Femur (tissue), 1 donor: ENCODE data around the gene TBCEL.
A peak's percentile ranks its signal among the peaks of the same experiment; 100 is the strongest.
"Not testable (repeated sequence)": the region's sequence is repeated elsewhere in the genome, so short reads cannot be mapped to it uniquely, and the experiment has no call there.

Source experiments
- DNase-seq: peaks from one replicate; pipeline ENCODE4 v3.0.0-alpha.2; 2017

Gene TBCEL, protein sequence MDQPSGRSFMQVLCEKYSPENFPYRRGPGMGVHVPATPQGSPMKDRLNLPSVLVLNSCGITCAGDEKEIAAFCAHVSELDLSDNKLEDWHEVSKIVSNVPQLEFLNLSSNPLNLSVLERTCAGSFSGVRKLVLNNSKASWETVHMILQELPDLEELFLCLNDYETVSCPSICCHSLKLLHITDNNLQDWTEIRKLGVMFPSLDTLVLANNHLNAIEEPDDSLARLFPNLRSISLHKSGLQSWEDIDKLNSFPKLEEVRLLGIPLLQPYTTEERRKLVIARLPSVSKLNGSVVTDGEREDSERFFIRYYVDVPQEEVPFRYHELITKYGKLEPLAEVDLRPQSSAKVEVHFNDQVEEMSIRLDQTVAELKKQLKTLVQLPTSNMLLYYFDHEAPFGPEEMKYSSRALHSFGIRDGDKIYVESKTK

GRCh38 chr11:121023848-121024751 lies at the start of gene TBCEL:
TBCEL (plus strand) TSS chr11:121024102; CDS start chr11:121045691, 21,589 bp downstream.
- DNase-seq = peak; percentile 93

DNA sequence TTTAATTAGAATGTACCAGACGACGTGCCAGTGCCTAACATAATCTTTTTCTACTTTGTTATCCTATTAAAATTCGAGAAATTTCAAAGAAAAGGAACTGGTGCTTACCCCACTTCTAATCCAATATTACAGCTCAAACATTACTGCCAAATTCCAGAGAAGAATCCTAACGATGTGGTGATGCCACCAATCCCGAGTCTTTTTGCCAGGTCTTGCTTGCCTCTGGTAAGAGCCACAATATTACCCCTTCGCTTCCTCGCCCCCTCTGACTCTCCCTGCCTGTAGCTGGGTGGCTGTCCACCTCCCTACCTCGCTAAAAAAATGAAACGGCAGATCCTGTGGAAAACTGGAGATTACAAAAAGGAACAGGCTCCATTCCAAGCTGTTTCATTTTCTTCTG lies 49.4 kb upstream of the TBCEL start:
- DNase-seq = no peak

GRCh38 chr11:120974965-120975364 lies 48.9 kb upstream of the TBCEL start:
- DNase-seq = no peak

GRCh38 chr11:120977266-120978137 lies 46.4 kb upstream of the TBCEL start:
- DNase-seq = no peak

DNA sequence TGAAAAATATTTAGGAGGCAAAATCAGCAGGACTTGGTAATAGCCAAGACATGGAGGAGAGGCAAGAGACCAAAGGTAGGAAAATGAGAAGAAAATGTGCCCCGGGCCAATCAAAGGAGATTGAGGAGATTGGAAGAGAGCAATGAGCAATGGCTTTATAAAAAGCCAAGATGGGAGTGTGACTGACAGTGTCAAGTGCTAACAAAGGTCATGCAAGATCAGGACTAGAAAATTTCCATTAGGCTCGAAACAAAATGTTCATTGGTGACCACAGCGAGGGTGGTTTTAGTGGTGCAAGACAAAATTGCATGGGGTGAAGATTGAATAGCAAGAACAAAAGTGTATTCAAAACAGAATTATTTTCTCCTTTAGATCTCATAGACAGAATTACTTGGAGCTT lies 45.2 kb upstream of the TBCEL start:
- no peak for DNase-seq

GRCh38 chr11:120985718-120986569 lies 38.0 kb upstream of the TBCEL start:
- peak; percentile 71 for DNase-seq

GRCh38 chr11:120988603-120989002 lies 35.3 kb upstream of the TBCEL start:
- no peak for DNase-seq

GRCh38 chr11:120991830-120992686 lies 31.8 kb upstream of the TBCEL start:
- no peak for DNase-seq

GRCh38 chr11:120994091-120994859 lies 29.6 kb upstream of the TBCEL start:
- no peak for DNase-seq

GRCh38 chr11:120995184-120995583 lies 28.7 kb upstream of the TBCEL start:
- DNase-seq = no peak

DNA sequence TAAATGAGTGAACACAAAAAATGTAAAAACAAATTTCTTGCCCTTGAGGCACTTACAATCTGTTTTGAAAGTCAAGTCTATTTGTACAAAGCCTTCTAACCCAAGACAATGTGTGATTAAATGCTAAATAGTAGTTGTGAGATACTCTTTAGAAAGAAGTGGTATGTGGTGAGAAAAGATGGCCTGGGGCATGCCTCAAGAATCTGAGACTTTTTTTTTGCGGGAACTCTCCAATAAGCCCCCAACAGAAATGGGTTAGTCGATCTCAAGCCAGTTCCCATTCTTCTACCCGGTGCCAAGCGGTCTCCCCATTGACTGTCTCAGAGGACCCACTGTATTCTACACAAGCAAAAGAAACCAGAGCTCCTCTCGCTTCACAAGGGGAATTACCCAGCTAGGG lies 26.9 kb upstream of the TBCEL start:
- no peak for DNase-seq

- no peak for DNase-seq
Measured at GRCh38 chr11:120998581-120998980, 25.3 kb upstream of the TBCEL start.

DNA sequence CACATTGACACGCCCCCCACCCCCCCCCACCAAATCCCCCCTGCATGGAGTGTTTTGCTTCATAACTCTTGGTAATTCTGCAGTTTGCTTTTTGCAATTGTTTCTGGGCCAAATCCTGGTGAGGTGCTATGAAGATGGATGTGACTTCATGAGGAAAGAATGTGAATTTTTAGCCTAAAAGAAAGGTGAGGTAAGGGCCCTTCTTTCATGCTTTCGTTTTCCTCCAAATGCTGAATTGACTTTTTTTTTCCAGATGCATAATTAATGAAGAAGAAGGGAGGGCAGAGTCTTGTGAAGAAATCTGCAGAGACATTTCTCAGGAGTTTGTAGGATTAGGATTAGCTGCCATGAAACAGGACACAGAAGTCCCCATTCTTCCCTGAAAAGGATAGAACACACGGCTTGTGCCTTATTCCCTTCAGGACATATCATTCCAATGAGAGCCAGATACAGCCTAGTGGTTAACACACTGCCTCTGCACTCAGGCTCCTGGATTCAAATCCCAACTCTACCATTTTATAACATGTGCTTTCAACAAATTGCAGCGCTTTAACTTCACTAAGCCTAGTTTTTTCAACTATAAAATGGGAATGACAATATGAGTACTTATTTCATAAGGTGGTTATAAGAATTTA lies 19.6 kb upstream of the TBCEL start:
- DNase-seq = no peak

GRCh38 chr11:121006922-121007321 lies 17.0 kb upstream of the TBCEL start:
- no peak for DNase-seq

DNA sequence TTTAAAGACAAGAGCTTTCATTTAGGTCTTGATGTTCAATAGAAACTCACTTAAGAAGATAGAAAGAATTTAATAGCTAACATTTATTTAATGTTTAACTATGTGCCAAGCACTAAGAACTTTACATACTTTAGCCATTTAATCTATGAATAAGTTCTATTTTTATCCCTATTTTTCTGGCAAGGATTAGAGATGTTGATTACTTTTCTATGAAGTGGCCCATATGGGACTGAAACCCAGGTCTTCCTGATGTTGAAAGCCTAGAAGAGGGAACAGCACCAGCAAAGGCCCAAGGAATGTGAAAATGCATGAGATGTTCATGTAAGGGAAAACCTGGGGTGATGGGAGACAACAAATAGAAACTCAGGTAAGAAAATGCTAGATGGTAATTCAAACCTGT lies 15.4 kb upstream of the TBCEL start:
- DNase-seq = no peak

DNA sequence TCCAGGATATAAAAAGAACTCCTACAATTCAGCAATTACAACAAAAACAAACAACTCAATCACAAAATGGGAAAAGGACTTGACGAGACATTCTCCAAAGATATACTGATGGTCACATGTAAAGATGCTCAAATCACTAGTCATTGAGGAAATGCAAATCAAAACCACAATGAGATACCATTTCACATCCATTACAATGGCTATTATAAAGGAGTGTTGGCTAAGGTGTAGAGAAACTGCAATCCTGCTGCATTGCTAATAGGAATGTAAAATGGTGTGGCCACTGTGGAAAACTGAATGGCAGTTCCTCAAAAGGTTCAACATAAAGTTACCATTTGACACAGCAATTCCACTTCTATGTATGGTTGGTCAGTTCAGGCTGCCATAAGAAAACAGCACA lies 11.8 kb upstream of the TBCEL start:
- no peak for DNase-seq

DNA sequence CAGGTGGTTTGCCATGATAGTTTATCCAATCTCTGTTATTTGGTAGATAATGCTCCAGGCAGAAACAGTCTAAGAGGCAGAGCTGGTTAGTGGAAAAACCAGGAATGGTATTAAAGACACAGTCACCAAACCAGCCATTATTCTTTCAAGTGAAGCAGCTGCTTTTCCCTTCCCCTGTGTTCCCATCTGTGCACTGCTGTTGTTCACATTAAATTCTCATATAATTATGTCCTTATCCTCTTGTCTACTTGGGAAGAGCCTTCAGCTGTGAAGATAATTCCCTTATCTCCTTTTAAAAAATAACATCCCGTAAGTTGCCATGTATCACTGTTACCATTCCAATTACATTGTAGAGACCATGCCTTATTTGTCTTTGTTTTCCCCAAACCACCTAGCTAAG lies 5.2 kb upstream of the TBCEL start:
- no peak for DNase-seq

DNA sequence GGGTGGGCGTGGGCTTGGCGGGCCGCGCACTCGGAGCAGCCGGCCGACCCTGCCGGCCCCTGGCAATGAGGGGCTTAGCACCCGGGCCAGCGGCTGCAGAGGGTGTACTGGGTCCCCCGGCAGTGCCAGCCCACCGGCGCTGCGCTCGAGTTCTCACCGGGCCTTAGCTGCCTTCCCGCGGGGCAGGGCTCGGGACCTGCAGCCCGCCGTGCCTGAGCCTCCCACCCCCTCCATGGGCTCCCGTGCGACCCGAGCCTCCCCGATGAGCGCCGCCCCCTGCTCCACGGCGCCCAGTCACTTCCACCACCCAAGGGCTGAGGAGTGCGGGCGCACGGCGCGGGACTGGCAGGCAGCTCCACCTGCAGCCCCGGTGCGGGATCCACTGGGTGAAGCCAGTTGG lies 2.2 kb upstream of the TBCEL start:
- not testable (repeated sequence) for DNase-seq

DNA sequence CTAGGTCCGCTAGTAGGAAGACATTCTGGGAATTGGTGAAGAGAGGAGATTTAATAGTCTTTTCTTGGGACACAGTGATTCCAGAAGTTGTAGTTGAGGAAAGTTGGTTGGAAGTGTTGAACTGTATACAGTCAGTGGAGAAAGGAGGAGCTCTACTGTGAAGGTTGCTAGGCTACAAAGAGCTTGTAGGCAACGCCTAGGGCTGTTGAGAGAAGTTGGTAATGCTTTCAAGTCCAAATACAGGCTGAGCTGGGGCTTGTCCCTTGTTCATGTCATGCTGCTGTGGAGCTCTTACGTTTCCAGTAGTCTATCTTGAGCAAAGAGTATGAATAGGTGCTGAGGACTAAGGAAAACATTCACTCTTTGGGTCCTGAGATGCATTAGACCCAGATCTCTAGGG lies 1.1 kb downstream of the TBCEL start:
- DNase-seq = no peak

GRCh38 chr11:121029153-121029552 lies 5.3 kb downstream of the TBCEL start:
- DNase-seq = no peak
